IPS-18c (cell line): ENCODE measurements around the gene MAP2K3.

ENCODE experiments used
- H3K4me3 ChIP-seq: 2 replicates; pipeline ENCODE4 v1.7.0; 2013; ENCODE audit warnings: low read depth, mild to moderate bottlenecking, low read length, moderate library complexity; ENCODE audit not compliant: insufficient read depth
- H3K9me3 ChIP-seq: one replicate; pipeline ENCODE4 v1.6.1; 2013; ENCODE audit warnings: mild to moderate bottlenecking, low read length, moderate library complexity; ENCODE audit not compliant: control insufficient read depth, insufficient read depth

The MAP2K3 gene

DNA sequence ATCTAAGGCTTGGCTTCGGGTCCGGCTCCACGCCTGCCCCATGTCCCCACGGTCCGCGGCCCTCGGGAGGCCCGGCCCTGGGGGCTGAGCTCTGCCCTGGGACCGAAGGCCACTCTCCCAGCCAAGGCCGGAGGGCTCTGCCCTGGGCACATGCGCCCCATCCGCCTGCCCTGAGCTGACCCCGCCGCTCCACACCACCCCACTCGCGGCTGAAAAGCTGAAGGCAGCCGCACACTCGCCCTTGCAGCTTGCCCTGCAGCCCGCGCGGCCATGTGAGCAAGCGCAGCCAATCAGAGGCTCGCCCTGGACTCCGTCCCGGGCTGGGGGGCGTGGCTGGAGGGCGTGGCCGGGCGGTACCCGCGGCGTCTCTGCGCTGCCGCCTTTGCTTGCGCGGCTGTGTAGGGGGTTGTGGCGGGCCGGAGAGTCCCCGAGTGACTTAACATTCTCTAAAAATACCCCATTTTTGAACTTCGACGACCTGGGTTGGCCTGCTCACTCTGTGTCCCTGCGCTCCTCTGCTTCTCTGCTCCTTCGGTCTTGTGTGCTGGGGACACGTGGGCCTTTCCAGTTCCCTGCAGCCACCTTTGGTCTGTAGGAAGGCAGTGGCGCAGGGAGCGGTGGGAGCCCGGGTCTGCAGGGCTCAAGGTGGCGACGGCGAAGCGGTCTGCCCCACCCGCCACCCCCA is 8.8 kb upstream of the MAP2K3 start:
- Histone ChIP-seq H3K9me3 (no peaks in the 10 kb centered on the region), H3K4me3 (peak overlapping the region; percentile 73)

GRCh38 chr17:21276264-21276588 is 8.3 kb upstream of the MAP2K3 start:
- H3K4me3 ChIP-seq: peak overlapping the region; percentile 73; the same call in 1 of the 2 replicates
- no peaks in the 10 kb centered on the region for H3K9me3 ChIP-seq

DNA sequence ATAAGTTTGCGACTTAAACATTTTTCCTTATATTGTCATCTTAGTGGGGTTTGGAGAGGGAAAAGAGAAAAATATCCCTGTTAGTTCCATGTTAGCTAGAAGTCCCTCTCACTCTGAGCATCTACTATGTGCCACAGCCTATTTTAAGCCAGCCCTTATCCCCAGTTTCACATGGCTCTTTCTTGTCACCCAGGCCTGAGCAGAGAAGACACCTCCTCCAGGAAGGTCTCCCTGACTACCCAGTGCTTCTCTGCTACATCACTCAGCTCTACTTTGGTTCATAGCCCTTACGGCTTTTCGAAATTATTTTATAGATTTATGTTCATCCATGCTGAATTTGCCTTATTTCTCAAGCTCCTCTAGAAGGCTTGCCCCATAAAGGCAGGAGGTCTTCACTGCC is 7.2 kb upstream of the MAP2K3 start:
- Histone ChIP-seq H3K4me3 (no peak overlapping the region), H3K9me3 (no peaks in the 10 kb centered on the region)

DNA sequence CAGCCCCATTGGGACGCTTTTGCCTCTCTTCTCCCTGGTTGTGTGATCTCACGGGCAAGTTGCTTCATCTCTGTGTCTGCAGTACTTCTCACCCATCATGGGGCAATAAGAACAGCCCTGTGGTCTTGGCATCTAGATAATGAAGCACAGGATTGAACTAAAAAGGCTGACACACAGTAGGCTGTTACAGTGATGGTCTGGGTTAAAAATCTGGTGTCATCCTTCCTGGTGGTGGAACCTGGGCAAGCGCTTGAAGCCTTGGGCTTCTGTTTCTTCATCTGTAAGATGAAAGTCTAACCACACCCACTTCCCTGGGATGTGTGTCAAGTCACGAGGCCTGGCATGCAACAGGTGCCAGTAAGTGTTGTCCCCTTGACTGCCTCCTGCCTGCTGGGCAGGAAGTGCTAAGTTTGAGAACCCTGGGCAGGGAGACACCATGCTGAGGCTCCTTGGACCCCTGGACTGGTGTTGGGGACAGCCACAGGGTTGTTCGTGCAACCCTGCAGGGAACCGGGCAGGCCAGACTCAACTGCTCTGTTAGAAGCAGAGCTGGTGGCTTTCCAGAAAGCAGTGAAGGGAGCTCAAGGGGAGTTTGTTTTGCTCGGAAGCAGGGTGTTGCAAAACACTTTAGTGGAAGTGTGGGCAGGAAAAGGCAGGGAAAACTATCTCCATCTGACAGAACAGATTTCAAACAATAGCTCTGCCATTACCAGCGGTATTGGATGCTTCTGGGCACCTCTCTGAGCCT is 5.9 kb upstream of the MAP2K3 start:
- H3K9me3 ChIP-seq: no peaks in the 10 kb centered on the region
- H3K4me3 ChIP-seq: no peak overlapping the region

- no peaks in the 10 kb centered on the region for H3K9me3 ChIP-seq
- no peak overlapping the region for H3K4me3 ChIP-seq
These were observed 5.3 kb upstream of the MAP2K3 start for GRCh38 chr17:21279198-21279535.

DNA sequence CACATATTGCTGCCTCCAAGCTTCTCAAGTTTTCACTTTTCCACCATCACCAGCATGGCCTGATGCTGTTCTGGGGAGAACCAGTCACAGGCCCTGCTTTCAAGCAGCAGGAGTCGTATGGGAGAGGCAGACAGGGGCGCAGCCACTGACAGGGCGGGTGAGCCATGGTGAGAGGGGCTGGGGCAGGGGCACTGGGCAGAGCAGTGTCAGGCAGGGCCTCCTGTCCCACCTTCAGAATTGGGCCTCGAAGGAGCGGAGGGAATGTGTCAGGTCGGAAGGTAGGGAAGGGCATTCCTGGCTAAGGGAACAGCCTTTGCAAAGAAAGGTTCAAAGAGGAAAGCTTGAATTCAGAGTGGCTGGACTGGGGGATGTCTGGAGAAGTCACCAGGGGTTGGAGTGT is 4.9 kb upstream of the MAP2K3 start:
- Histone ChIP-seq H3K4me3 (no peak overlapping the region), H3K9me3 (no peaks in the 10 kb centered on the region)

DNA sequence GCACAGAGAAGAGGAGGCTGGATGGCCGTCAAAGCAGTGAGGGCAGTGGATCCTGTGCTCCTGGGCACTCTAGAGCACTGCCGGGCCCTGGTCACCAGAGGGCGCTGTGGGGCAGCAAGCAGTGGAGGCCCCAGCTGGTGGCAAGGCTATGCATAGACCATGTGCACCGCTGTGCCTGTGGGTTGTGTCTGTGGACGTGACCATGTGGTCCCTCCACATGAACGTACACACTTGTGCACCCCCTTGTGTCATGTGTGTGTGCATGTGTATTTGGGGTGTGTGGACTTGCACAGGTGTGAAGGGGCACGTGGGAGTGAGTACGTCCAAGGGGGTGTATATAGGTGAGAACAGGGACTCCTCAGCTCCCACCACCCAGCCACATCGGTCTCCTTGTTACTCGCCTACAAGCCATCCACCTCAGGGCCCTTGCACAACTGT is 4.4 kb upstream of the MAP2K3 start:
- no peaks in the 10 kb centered on the region for H3K9me3 ChIP-seq

GRCh38 chr17:21282231-21282630 is 2.3 kb upstream of the MAP2K3 start:
- Histone ChIP-seq H3K4me3 (no peak overlapping the region), H3K9me3 (no peaks in the 10 kb centered on the region)

More for the DNA sequence above, 4.4 kb upstream of the MAP2K3 start:
- no peak overlapping the region for H3K4me3 ChIP-seq

DNA sequence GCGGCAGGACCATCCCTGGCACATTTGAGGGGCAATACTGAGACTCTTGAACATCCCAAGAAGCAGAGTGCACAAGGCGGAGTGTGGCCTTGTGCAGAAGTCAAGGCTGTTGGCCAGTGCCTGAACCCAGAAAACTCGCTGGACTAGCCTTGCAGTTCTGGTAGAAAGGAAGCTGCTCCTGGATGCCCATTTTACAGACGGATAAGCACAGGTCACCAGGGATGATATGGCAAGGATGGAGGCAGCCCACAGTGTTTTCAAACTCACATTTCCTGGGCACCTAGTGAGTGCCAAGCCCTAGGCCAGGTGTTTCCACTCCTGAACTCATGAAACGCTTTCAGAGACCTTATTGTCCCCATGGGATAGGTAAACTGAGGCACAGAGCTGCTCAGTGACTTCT is 1.7 kb upstream of the MAP2K3 start:
- Histone ChIP-seq H3K9me3 (no peaks in the 10 kb centered on the region), H3K4me3 (no peak overlapping the region)

GRCh38 chr17:21283482-21284318 is 811 bp upstream of the MAP2K3 start:
- H3K4me3 ChIP-seq: peak overlapping the region; percentile 56
- H3K9me3 ChIP-seq: no peaks in the 10 kb centered on the region

GRCh38 chr17:21285164-21286065 is 904 bp downstream of the MAP2K3 start:
- Histone ChIP-seq H3K4me3 (peak overlapping the region; percentile 86), H3K9me3 (no peaks in the 10 kb centered on the region)

DNA sequence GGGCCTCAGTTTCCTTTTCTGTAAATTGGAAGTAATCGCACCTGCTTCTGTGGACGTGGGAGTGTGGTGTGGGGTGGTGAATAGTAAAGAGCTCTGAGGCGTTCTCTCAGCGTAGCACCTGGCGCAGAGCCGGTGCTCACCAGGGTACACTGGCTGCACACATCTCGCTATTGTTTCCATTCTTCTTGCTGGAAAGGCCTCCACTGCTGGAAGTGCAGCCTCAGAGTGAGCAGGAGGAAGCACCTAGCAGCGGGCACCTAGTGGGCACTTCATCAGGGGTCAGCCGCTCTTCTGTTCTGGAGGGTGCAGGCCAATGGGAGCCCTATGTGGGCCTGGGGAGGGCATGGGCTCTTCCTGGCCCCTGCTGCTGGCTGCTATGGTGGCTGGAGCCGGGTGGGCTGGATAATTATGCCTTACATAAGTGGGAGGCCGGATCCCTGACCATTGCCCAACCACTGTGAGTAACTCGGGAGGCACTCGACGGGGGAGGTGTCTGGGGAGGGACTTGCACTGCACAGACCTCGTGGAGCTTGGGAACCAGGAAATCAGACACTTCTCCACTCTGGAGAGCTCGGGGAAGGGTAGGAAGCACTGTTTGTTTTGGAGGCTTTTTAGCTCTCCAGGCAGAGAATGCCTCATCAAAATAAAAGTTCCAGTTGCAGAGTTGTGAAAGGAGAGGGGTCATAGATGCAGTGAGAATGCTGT is 1.7 kb downstream of the MAP2K3 start:
- Histone ChIP-seq H3K9me3 (no peaks in the 10 kb centered on the region), H3K4me3 (peak overlapping the region; percentile 86; the same call in 1 of the 2 replicates)

DNA sequence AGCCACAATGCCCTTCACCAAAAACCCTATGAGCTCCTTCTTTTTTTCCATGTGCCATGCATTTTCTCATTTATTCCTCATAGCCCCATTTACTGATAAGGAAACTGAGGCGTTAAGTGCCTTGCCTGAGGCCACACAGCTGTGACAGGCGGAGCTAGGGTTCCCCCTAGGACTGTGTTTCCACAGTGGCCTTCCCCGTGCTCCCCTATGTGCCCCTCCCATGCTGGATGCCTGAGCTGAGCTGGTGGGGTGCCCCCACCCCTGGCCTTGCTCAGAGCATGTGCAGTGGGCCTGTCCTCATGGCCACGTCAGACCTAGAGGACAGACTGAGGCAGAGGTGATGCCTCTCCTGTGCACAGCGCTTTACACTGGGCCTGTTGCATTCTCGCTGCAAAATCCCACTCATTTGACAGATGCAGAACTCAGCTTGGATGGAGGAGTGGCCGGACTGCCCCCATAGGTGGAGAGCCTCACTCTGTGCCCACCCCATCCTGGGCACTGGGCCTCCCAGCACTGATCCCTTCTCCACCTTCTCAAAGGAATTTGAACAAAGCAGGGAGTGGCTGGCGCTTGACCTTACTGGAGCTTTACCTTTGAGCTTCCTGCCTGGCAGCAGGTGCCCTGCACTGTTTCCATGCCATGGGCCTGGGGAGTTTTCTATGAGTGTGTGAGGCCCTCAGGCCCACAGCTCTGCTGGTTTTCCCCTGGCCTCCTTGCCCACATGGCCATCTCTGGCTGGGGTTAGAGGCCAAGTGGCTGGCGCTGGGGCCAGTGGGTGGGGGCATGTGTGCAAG is 2.6 kb downstream of the MAP2K3 start:
- H3K4me3 ChIP-seq: no peak overlapping the region; the same call in 1 of the 2 replicates

GRCh38 chr17:21287703-21288449 is 3.4 kb downstream of the MAP2K3 start:
- no peak overlapping the region for H3K4me3 ChIP-seq

More for the DNA sequence above, 2.6 kb downstream of the MAP2K3 start:
- H3K9me3 ChIP-seq: no peaks in the 10 kb centered on the region

DNA sequence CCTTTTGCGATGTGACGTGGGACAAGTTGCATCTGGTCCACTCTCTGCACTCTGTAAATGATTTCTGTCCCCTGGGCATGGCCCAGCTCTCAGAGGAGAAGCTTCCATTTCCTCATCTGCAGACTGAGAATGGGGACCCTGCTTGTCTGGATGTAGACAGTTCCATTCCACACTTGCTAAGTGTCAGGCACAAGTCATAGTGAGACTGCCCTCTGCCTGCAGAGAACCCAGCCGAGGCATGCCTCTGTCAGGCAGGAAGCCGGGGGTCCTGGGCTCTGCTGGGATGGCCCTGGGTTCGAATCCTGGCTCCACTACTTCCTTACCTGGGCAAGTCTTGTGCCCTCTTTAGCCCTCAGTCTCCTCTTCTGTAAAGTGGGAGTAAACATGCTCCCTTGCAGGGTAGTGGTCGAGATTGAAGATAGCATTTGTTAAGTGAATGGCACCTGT is 4.1 kb downstream of the MAP2K3 start:
- no peak overlapping the region for H3K4me3 ChIP-seq
- H3K9me3 ChIP-seq: no peaks in the 10 kb centered on the region

More at GRCh38 chr17:21287703-21288449, 3.4 kb downstream of the MAP2K3 start:
- H3K9me3 ChIP-seq: no peaks in the 10 kb centered on the region
